Keratinocyte (primary cell): Measurements from ENCODE around the gene COPZ1. TPM values are rescaled to one million over a fixed set of nuclear protein-coding genes. Genes with fewer than 3 reads are reported as not detected.
"Not testable (repeated sequence)": the region's sequence is repeated elsewhere in the genome, so short reads cannot be mapped to it uniquely, and the experiment has no call there.

ENCODE experiments used
- DNase-seq: peaks from one replicate; pipeline ENCODE4 v3.0.0-alpha.2; 2011; ENCODE audit warnings: low read depth, missing footprints, low spot score
- FAIRE-seq: peaks from 2 replicates; lab custom pipeline; 2011; peaks lifted over from hg19 to GRCh38; lab: Jason Lieb, UNC
- H2AFZ ChIP-seq: 2 replicates; pipeline ENCODE4 v1.6.0; 2012; ENCODE audit warnings: low read length, control low read depth, inconsistent platforms; ENCODE audit not compliant: control insufficient read depth
- H3K27ac ChIP-seq: 2 replicates; pipeline ENCODE4 v1.5.1; 2011; ENCODE audit warnings: low read length; ENCODE audit not compliant: control insufficient read depth, insufficient read depth
- H3K27me3 ChIP-seq: 3 replicates; pipeline ENCODE4 v1.6.0; 2011; ENCODE audit warnings: low read length; ENCODE audit not compliant: control insufficient read depth, insufficient read depth; ENCODE audit errors: extremely low read depth
- H3K36me3 ChIP-seq, 2 experiments: 2 replicates in 1 of 2; 3 replicates in 1 of 2; pipeline ENCODE4 v1.5.1; 2011; ENCODE audit warnings: low read length in 2 of 2, mild to moderate bottlenecking in 1 of 2; ENCODE audit not compliant: control insufficient read depth in 2 of 2, insufficient read depth in 2 of 2; ENCODE audit errors: extremely low read depth in 1 of 2
- H3K4me1 ChIP-seq: 3 replicates; pipeline ENCODE4 v1.5.1; 2011; ENCODE audit warnings: low read length; ENCODE audit not compliant: control insufficient read depth, insufficient read depth; ENCODE audit errors: extremely low read depth
- H3K4me2 ChIP-seq: 3 replicates; pipeline ENCODE4 v1.6.0; 2011; ENCODE audit warnings: low read depth, low read length; ENCODE audit not compliant: control insufficient read depth, insufficient read depth; ENCODE audit errors: extremely low read depth
- H3K4me3 ChIP-seq, 3 experiments: fragments of 200-600 bp in 1 of 3; sonication (generic) in 1 of 3; 2 replicates in 2 of 3; 3 replicates in 1 of 3; pipeline ENCODE4 v1.5.1; 2011 to 2016; ENCODE audit warnings: low read length in 3 of 3, mild to moderate bottlenecking in 3 of 3, control low read depth in 2 of 3, inconsistent platforms in 1 of 3, low read depth in 1 of 3, mixed read lengths in 1 of 3, mixed run types in 1 of 3, moderate library complexity in 1 of 3; ENCODE audit not compliant: control insufficient read depth in 2 of 3, insufficient read depth in 2 of 3; ENCODE audit errors: extremely low read depth in 1 of 3
- H3K79me2 ChIP-seq: 2 replicates; pipeline ENCODE4 v1.6.0; 2012; ENCODE audit warnings: low read length; ENCODE audit not compliant: control insufficient read depth, insufficient read depth
- H3K9ac ChIP-seq: 3 replicates; pipeline ENCODE4 v1.6.0; 2011; ENCODE audit warnings: low read length; ENCODE audit not compliant: control insufficient read depth, insufficient read depth; ENCODE audit errors: extremely low read depth
- H3K9me1 ChIP-seq: 3 replicates; pipeline ENCODE4 v1.6.0; 2011; ENCODE audit warnings: low read length; ENCODE audit not compliant: control insufficient read depth, insufficient read depth; ENCODE audit errors: extremely low read depth
- H3K9me3 ChIP-seq: 2 replicates; pipeline ENCODE4 v1.5.1; 2012; ENCODE audit warnings: low read depth, low read length; ENCODE audit not compliant: control insufficient read depth
- H4K20me1 ChIP-seq: 3 replicates; pipeline ENCODE4 v1.6.0; 2011; ENCODE audit warnings: low read length; ENCODE audit not compliant: control insufficient read depth, insufficient read depth; ENCODE audit errors: extremely low read depth
- CTCF ChIP-seq, 3 experiments: IDR thresholded peaks in 1 of 3; conservative IDR thresholded peaks in 1 of 3; optimal IDR thresholded peaks in 1 of 3; 2 replicates in 2 of 3; 3 replicates in 1 of 3; pipeline versions ENCODE3 to v1.5.1; 2011; ENCODE audit warnings: low read length in 3 of 3, mild to moderate bottlenecking in 3 of 3, moderate library complexity in 2 of 3, control low read depth in 1 of 3, inconsistent platforms in 1 of 3; ENCODE audit not compliant: insufficient read depth in 2 of 3; ENCODE audit errors: extremely low read depth in 1 of 3
- EZH2 ChIP-seq: IDR thresholded peaks from one replicate; pipeline ENCODE4 v1.6.1; 2012; ENCODE audit warnings: inconsistent platforms, mild to moderate bottlenecking, low read length, moderate library complexity
- dilution Hi-C: fragments of 300-500 bp; cut with MboI; formaldehyde crosslinking; loops from one replicate; pipeline ENCODE4 v1.7.0; 2020; ENCODE audit warnings: low sequenced_read_pairs; ENCODE audit not compliant: extremely low pct_ligation_motif_present
- polyA plus RNA-seq, 5 experiments: library from polyadenylated mRNA; depleted of rRNA in 3 of 5; stranded (reverse) in 3 of 5; stranded (forward) in 1 of 5; unstranded in 1 of 5; fragments of >200 nt; gene quantifications; 1 replicate in 1 of 5; 2 replicates in 3 of 5; 3 replicates in 1 of 5; pipeline versions ENCODE4 v1.2.1 to v1.2.3, GENCODE V29; 2011 to 2012; ENCODE audit warnings: missing spikeins in 2 of 5, low read depth in 1 of 5, low replicate concordance in 1 of 5

COPZ1 gene
- polyA plus RNA-seq, 1 donor (not counting 4 experiments of a cell fraction or from before 2014, with no cell fraction given) = 280 TPM

- Histone ChIP-seq H3K4me1 (peaks cover 41% of the 10 kb centered on the region), H3K4me2 (peak overlapping the region; percentile 98), H3K79me2 (peaks cover 67% of the 10 kb centered on the region), H3K27ac (peak overlapping the region; percentile 100), H3K9ac (peak overlapping the region; percentile 100), H4K20me1 (peaks cover 33% of the 10 kb centered on the region), H3K4me3 (peak overlapping the region; percentile 71 to 98 (median 89)), H3K36me3 (peaks cover 13 to 48% of the 10 kb centered on the region in 2 experiments)
- H3K9me1 ChIP-seq, H2AFZ ChIP-seq, H3K9me3 ChIP-seq, H3K27me3 ChIP-seq, DNase-seq, FAIRE-seq, dilution Hi-C loops: not testable (repeated sequence)
These were observed 43.2 kb upstream of the COPZ1 start for GRCh38 chr12:54281694-54282093.

- H2AFZ ChIP-seq = no peak overlapping the region
- H3K79me2 ChIP-seq = peaks cover 53% of the 10 kb centered on the region
- H3K4me3 ChIP-seq = peak overlapping the region; percentile 71 to 98 (median 89)
- H3K36me3 ChIP-seq = peaks cover 19 to 58% of the 10 kb centered on the region in 2 experiments
- no peak for DNase-seq
- no peaks in the 10 kb centered on the region for H3K9me3 ChIP-seq
- TF ChIP-seq CTCF (optimal IDR thresholded peaks at IDR 0.05 in 1 of 3, IDR thresholded peaks at IDR 0.05 in 1 of 3, conservative IDR thresholded peaks at IDR 0.05 in 1 of 3; ENCODE audit: extremely low read depth in 1 of 3, insufficient read depth in 2 of 3, low read length in 3 of 3) (no peak), EZH2 (no peak)
- no peaks in the 10 kb centered on the region for H3K27me3 ChIP-seq
- H3K9me1 ChIP-seq = no peaks in the 10 kb centered on the region
- peak overlapping the region; percentile 100 for H3K9ac ChIP-seq
- peak overlapping the region; percentile 98 for H3K4me2 ChIP-seq
- dilution Hi-C loops = no loop called here
- no peak for FAIRE-seq
- peaks cover 34% of the 10 kb centered on the region for H3K4me1 ChIP-seq
- H3K27ac ChIP-seq = peak overlapping the region; percentile 100
- H4K20me1 ChIP-seq = peaks cover 36% of the 10 kb centered on the region
These were observed 41.9 kb upstream of the COPZ1 start for GRCh38 chr12:54282949-54283593.

- FAIRE-seq, dilution Hi-C loops, DNase-seq, H3K9me3 ChIP-seq, H3K9me1 ChIP-seq, H3K27me3 ChIP-seq, H2AFZ ChIP-seq: not testable (repeated sequence)
- peak overlapping the region; percentile 98 for H3K4me2 ChIP-seq
- H3K4me1 ChIP-seq = peaks cover 29% of the 10 kb centered on the region
- peaks cover 42% of the 10 kb centered on the region for H3K79me2 ChIP-seq
- peaks cover 19 to 58% of the 10 kb centered on the region in 2 experiments for H3K36me3 ChIP-seq
- peak overlapping the region; percentile 100 for H3K9ac ChIP-seq
- peak overlapping the region; percentile 71 to 98 (median 89) for H3K4me3 ChIP-seq
- peaks cover 36% of the 10 kb centered on the region for H4K20me1 ChIP-seq
- H3K27ac ChIP-seq = peak overlapping the region; percentile 100
These were observed 40.7 kb upstream of the COPZ1 start for GRCh38 chr12:54284070-54284780.
